Heart left ventricle (tissue), 16 donors: ENCODE data around the gene OR6K6. TPM values are rescaled to one million over a fixed set of nuclear protein-coding genes. Genes with fewer than 3 reads are reported as not detected.

Experiments used
- ATAC-seq, 4 donors: fragments of 200-7000 bp; cut with Tn5 transposase; one replicate each; pipeline ENCODE4 v1.9.1; 2020 to 2022; ENCODE audit warnings: moderate library complexity in 4 of 4, mild to moderate bottlenecking in 3 of 4, moderate number of reproducible peaks in 1 of 4
- DNase-seq, 5 donors: peaks; one replicate each; pipeline ENCODE4 v3.0.0-alpha.2; 2020
- H3K27ac ChIP-seq, 12 donors: fragments of 200-600 bp; sonication (generic) in 4 of 12; one replicate each; pipeline versions ENCODE4 v1.5.0 to v1.8.0; 2016 to 2022; ENCODE audit warnings: mild to moderate bottlenecking in 2 of 12
- H3K27me3 ChIP-seq, 9 donors: fragments of 200-600 bp; sonication (generic) in 2 of 9; one replicate each; pipeline versions ENCODE4 v1.5.1 to v1.8.0; 2016 to 2022; ENCODE audit warnings: mild to moderate bottlenecking in 3 of 9
- H3K36me3 ChIP-seq, 9 donors: fragments of 200-600 bp; sonication (generic) in 2 of 9; one replicate each; pipeline versions ENCODE4 v1.5.0 to v1.8.0; 2018 to 2022; ENCODE audit warnings: mild to moderate bottlenecking in 2 of 9
- H3K4me1 ChIP-seq, 12 donors: fragments of 200-600 bp; sonication (generic) in 4 of 12; one replicate each; pipeline versions ENCODE4 v1.5.0 to v1.8.0; 2016 to 2022; ENCODE audit warnings: mild to moderate bottlenecking in 3 of 12
- H3K4me3 ChIP-seq, 12 donors: fragments of 200-600 bp; sonication (generic) in 4 of 12; one replicate each; pipeline versions ENCODE4 v1.5.0 to v1.8.0; 2017 to 2022; ENCODE audit warnings: mild to moderate bottlenecking in 9 of 12, moderate library complexity in 4 of 12
- H3K9me3 ChIP-seq, 12 donors: fragments of 200-600 bp; sonication (generic) in 4 of 12; one replicate each; pipeline versions ENCODE4 v1.5.0 to v1.8.0; 2016 to 2022; ENCODE audit warnings: mild to moderate bottlenecking in 1 of 12
- CTCF ChIP-seq, 12 donors: fragments of 200-600 bp; sonication (generic) in 4 of 12; IDR thresholded peaks; one replicate each; pipeline versions ENCODE4 v1.5.0 to v1.8.0; 2018 to 2022; ENCODE audit warnings: antibody characterized with exemption in 12 of 12, mild to moderate bottlenecking in 5 of 12
- POLR2A ChIP-seq, 2 donors: fragments of 450-650 bp; IDR thresholded peaks; one replicate each; pipeline ENCODE4 v1.6.1; 2017; ENCODE audit warnings: antibody characterized with exemption in 2 of 2, mild to moderate bottlenecking in 2 of 2, moderate library complexity in 2 of 2
- WGBS, 4 donors: extraction: QIAGEN DNeasy Blood & Tissue Kit in 2 of 4; methylation state at CpG; one replicate each; pipeline versions ENCODE4 v1.1.5 to v1.1.7; 2013 to 2018; 5-methylcytosine and 5-hydroxymethylcytosine counted together
- intact Hi-C, 10 donors: fragments of 100-400 bp; cut with DNase I; formaldehyde crosslinking; loops; one replicate each; pipeline versions ENCODE4 v1.11.1 to v1.14.2; 2022
- polyA plus RNA-seq, 2 donors: library from polyadenylated mRNA; stranded (reverse); fragments of 200-250 nt; gene quantifications; one replicate each; pipeline ENCODE4 v1.2.3, GENCODE V29; 2013
- total RNA-seq, 9 donors: library from RNA; depleted of rRNA in 2 of 9; stranded (reverse); fragments of >200 nt in 2 of 9; fragmentation: NEBNext Ultra II Directional in 3 of 9; extraction: Animal tissue kit (Norgen Biotek cat#: 25700) in 3 of 9; gene quantifications; one replicate each; pipeline versions ENCODE4 v1.1.0 to v1.2.4, GENCODE V29; 2016 to 2023
- donor health status: ischemic (EF 13 %, LVEDD 7.1; RV severe dilation, severe dysfunction).
- donor health status: healthy with polysubstance abuse.
- donor health status: DM: no; HTN: yes; CAD: no.
- donor health status: DM: no; HTN: no; CAD: no.
- donor health status: ischemic (EF 25% LVEDD 6.9; RV normal size, moderate dysfunction).
- donor health status: ischemic (EF 25% LVEDD 5.7; RV mildly dilated, moderate dysfunction).
- donor health status: healthy.
- donor health status: DM: yes; HTN: yes; CAD: no.
- donor health status: ischemic (EF 35%, LVEDD 5.7; RV mildly dilated, moderate dysfunction).
- donor health status: nonischemic (EF 11% LVEDD 7.7; RV severe dilation, severe dysfunction).
- donor health status: DM: yes; HTN: yes; CAD: no.
- donor health status: PGD.
- donor health status: ischemic (EF 29% LVEDD 5.4; RV normal size, mild dysfunction).
- donor health status: nonischemic (EF 23%, LVEDD 6.1; RV moderate dilation, normal function).

OR6K6 gene
- total and polyA plus RNA-seq, 11 donors, result not detected

- no peak for DNase-seq
- H3K27ac ChIP-seq, result no peak overlapping the region
- TF ChIP-seq POLR2A (IDR thresholded peaks at IDR 0.05), result no peak
- TF ChIP-seq CTCF (IDR thresholded peaks at IDR 0.05), result no peak
- no peaks in the 10 kb centered on the region for H3K9me3 ChIP-seq
- H3K27me3 ChIP-seq, result peaks cover 0 to 8% (median 0%) of the 10 kb centered on the region in 9 donors
- H3K36me3 ChIP-seq, result no peaks in the 10 kb centered on the region
- no peak for ATAC-seq
- intact Hi-C loops, result no loop called here
- peaks cover 0 to under 1% (median 0%) of the 10 kb centered on the region in 12 donors for H3K4me1 ChIP-seq
- 93 to 95% (median 93%) methylated on average over 5 of the region's 5 CpGs for WGBS, 4 donors
- no peak overlapping the region for H3K4me3 ChIP-seq
These were observed 30.1 kb upstream of the OR6K6 start for GRCh38 chr1:158724442-158724841.

GRCh38 chr1:158728510-158729225 is 25.9 kb upstream of the OR6K6 start:
- no peak overlapping the region for H3K4me3 ChIP-seq
- 68 to 76% (median 73%) methylated on average over 3 of the region's 3 CpGs for WGBS, 4 donors
- DNase-seq (no peak), ATAC-seq (no peak)
- H3K36me3 ChIP-seq, result no peaks in the 10 kb centered on the region
- peaks cover 0 to 8% (median 0%) of the 10 kb centered on the region in 9 donors for H3K27me3 ChIP-seq
- peaks cover 0 to 6% (median 0%) of the 10 kb centered on the region in 12 donors for H3K4me1 ChIP-seq
- no peaks in the 10 kb centered on the region for H3K9me3 ChIP-seq
- TF ChIP-seq POLR2A (IDR thresholded peaks at IDR 0.05) (no peak), CTCF (IDR thresholded peaks at IDR 0.05) (no peak)
- intact Hi-C loops, result no loop called here
- H3K27ac ChIP-seq, result no peak overlapping the region

- ATAC-seq (no peak), DNase-seq (no peak)
- WGBS, 4 donors, result 73 to 86% (median 75%) methylated on average over 4 of the region's 4 CpGs
- Histone ChIP-seq H3K9me3 (no peaks in the 10 kb centered on the region), H3K27ac (no peak overlapping the region), H3K4me1 (peaks cover 0 to 6% (median 0%) of the 10 kb centered on the region in 12 donors), H3K27me3 (peaks cover 0 to 8% (median 0%) of the 10 kb centered on the region in 9 donors), H3K4me3 (no peak overlapping the region), H3K36me3 (no peaks in the 10 kb centered on the region)
- TF ChIP-seq POLR2A (IDR thresholded peaks at IDR 0.05) (no peak), CTCF (IDR thresholded peaks at IDR 0.05) (no peak)
- intact Hi-C loops, result no loop called here
These were observed 24.1 kb upstream of the OR6K6 start for GRCh38 chr1:158730453-158730852.

GRCh38 chr1:158731707-158732106 is 22.8 kb upstream of the OR6K6 start:
- 83 to 89% (median 86%) methylated on average over 4 of the region's 4 CpGs for WGBS, 4 donors
- ATAC-seq, result no peak
- TF ChIP-seq CTCF (IDR thresholded peaks at IDR 0.05), result no peak
- no peak for TF ChIP-seq POLR2A (IDR thresholded peaks at IDR 0.05)

More at GRCh38 chr1:158731707-158732106, 22.8 kb upstream of the OR6K6 start:
- DNase-seq, result no peak
- peaks cover 0 to 6% (median 0%) of the 10 kb centered on the region in 12 donors for H3K4me1 ChIP-seq
- no peaks in the 10 kb centered on the region for H3K9me3 ChIP-seq
- no peak overlapping the region for H3K27ac ChIP-seq
- intact Hi-C loops, result no loop called here
- no peak overlapping the region for H3K4me3 ChIP-seq
- H3K36me3 ChIP-seq, result no peaks in the 10 kb centered on the region
- H3K27me3 ChIP-seq, result peaks cover 0 to 8% (median 0%) of the 10 kb centered on the region in 9 donors
